ENCODE data around the gene HDAC4.

GRCh38 chr2:239062743-239063142 is 338.1 kb downstream of the HDAC4 start:
- TF ChIP-seq GATA2 (IDR thresholded peaks at IDR 0.05; ENCODE audit: low read depth, low read length) (no peak), GATA3 (IDR thresholded peaks at IDR 0.05; ENCODE audit: low read depth, low read length) (no peak)

Measured in SH-SY5Y (cell line).